CD14-positive monocyte (primary cell): ENCODE measurements around the gene KCNC1. TPM values are rescaled to one million over a fixed set of nuclear protein-coding genes. Genes with fewer than 3 reads are reported as not detected.

ENCODE experiments used
- DNase-seq, 3 donors: peaks; one replicate each; pipeline ENCODE4 v3.0.0-alpha.2; 2011 to 2022
- H2AFZ ChIP-seq: 2 replicates; pipeline ENCODE4 v1.6.0; 2012; ENCODE audit warnings: mild to moderate bottlenecking, low read depth, low read length, inconsistent platforms; ENCODE audit not compliant: insufficient read depth, poor library complexity, severe bottlenecking
- H3K27ac ChIP-seq, 2 donors: 1 replicate in 1 of 2; 2 replicates in 1 of 2; pipeline ENCODE4 v1.5.1; 2012 to 2013; ENCODE audit warnings: low read length in 2 of 2, control low read depth in 1 of 2, inconsistent platforms in 1 of 2, low read depth in 1 of 2, mild to moderate bottlenecking in 1 of 2
- H3K27me3 ChIP-seq, 2 donors: one replicate each; pipeline versions ENCODE4 v1.6.0 to v1.6.1; 2011 to 2013; ENCODE audit warnings: low read length in 2 of 2; ENCODE audit not compliant: control insufficient read depth in 2 of 2, insufficient read depth in 2 of 2
- H3K36me3 ChIP-seq, 2 donors: replicated peaks in 1 of 2; 1 replicate in 1 of 2; 2 replicates in 1 of 2; pipeline versions ENCODE4 v1.5.1 to v1.6.1; 2012 to 2013; ENCODE audit warnings: low read length in 2 of 2, control low read depth in 1 of 2, inconsistent platforms in 1 of 2, mild to moderate bottlenecking in 1 of 2; ENCODE audit not compliant: insufficient read depth in 2 of 2, control insufficient read depth in 1 of 2
- H3K4me1 ChIP-seq, 2 donors: 1 replicate in 1 of 2; 2 replicates in 1 of 2; pipeline versions ENCODE4 v1.5.1 to v1.6.1; 2012 to 2013; ENCODE audit warnings: low read length in 2 of 2, control low read depth in 1 of 2, inconsistent platforms in 1 of 2, mild to moderate bottlenecking in 1 of 2, moderate library complexity in 1 of 2; ENCODE audit not compliant: insufficient read depth in 2 of 2, control insufficient read depth in 1 of 2
- H3K4me2 ChIP-seq: replicated peaks from 2 replicates; pipeline ENCODE3; 2012; ENCODE audit warnings: low read length, moderate library complexity, mild to moderate bottlenecking; ENCODE audit not compliant: poor library complexity, severe bottlenecking; ENCODE audit errors: extremely low read depth
- H3K4me3 ChIP-seq, 3 experiments: fragments of 200-600 bp in 1 of 3; sonication (generic) in 1 of 3; replicated peaks in 1 of 3; 1 replicate in 2 of 3; 2 replicates in 1 of 3; pipeline ENCODE4 v1.5.1; 2011 to 2013; ENCODE audit warnings: low read length in 3 of 3, mild to moderate bottlenecking in 3 of 3, control low read depth in 2 of 3, low read depth in 2 of 3, inconsistent platforms in 1 of 3, moderate library complexity in 1 of 3
- H3K79me2 ChIP-seq: 2 replicates; pipeline ENCODE4 v1.6.0; 2012; ENCODE audit warnings: mild to moderate bottlenecking, control low read depth, inconsistent platforms, low read length, moderate library complexity; ENCODE audit not compliant: insufficient read depth
- H3K9ac ChIP-seq: 2 replicates; pipeline ENCODE4 v1.6.0; 2017; ENCODE audit warnings: low read length, mild to moderate bottlenecking; ENCODE audit not compliant: insufficient read depth, poor library complexity, severe bottlenecking
- H3K9me3 ChIP-seq, 2 donors: replicated peaks in 1 of 2; 1 replicate in 1 of 2; 2 replicates in 1 of 2; pipeline versions ENCODE4 v1.5.1 to v1.6.1; 2012 to 2013; ENCODE audit warnings: low read length in 2 of 2, control low read depth in 1 of 2; ENCODE audit not compliant: control insufficient read depth in 1 of 2, insufficient read depth in 1 of 2
- H4K20me1 ChIP-seq: 2 replicates; pipeline ENCODE4 v1.6.0; 2012; ENCODE audit warnings: mild to moderate bottlenecking, low read length, control low read depth, moderate library complexity; ENCODE audit not compliant: insufficient read depth
- H3K27ac Mint-ChIP-seq, 7 donors: one replicate each; pipeline ENCODE4 v1.8.0; 2020; ENCODE audit warnings: mild to moderate bottlenecking in 7 of 7, mixed read lengths in 7 of 7, moderate library complexity in 6 of 7, inconsistent platforms in 2 of 7
- H3K27me3 Mint-ChIP-seq, 3 donors: one replicate each; pipeline ENCODE4 v1.8.0; 2021 to 2022; ENCODE audit warnings: low read depth in 3 of 3, mild to moderate bottlenecking in 3 of 3, mixed read lengths in 3 of 3, moderate library complexity in 3 of 3, inconsistent platforms in 1 of 3
- H3K36me3 Mint-ChIP-seq, 2 donors: one replicate each; pipeline ENCODE4 v1.8.0; 2020; ENCODE audit warnings: mixed read lengths in 2 of 2, inconsistent platforms in 1 of 2, mild to moderate bottlenecking in 1 of 2
- H3K4me1 Mint-ChIP-seq: one replicate; pipeline ENCODE4 v1.8.0; 2020; ENCODE audit warnings: mild to moderate bottlenecking, mixed read lengths
- H3K4me3 Mint-ChIP-seq, 2 donors: one replicate each; pipeline ENCODE4 v1.8.0; 2020; ENCODE audit warnings: mild to moderate bottlenecking in 2 of 2, mixed read lengths in 2 of 2, moderate library complexity in 1 of 2
- H3K9me3 Mint-ChIP-seq, 7 donors: one replicate each; pipeline ENCODE4 v1.8.0; 2020 to 2022; ENCODE audit warnings: mixed read lengths in 7 of 7, mild to moderate bottlenecking in 6 of 7, moderate library complexity in 6 of 7, inconsistent platforms in 2 of 7
- CTCF ChIP-seq: fragments of 200-600 bp; IDR thresholded peaks from one replicate; pipeline ENCODE4 v1.8.0; 2022; ENCODE audit warnings: antibody characterized with exemption, mild to moderate bottlenecking
- WGBS: methylation state at CpG from one replicate; pipeline ENCODE4 v1.1.5; 2013; ENCODE audit warnings: missing lambda C conversion rate; ENCODE audit not compliant: insufficient coverage; 5-methylcytosine and 5-hydroxymethylcytosine counted together
- intact Hi-C, 2 donors: fragments of 100-400 bp; cut with micrococcal nuclease; formaldehyde crosslinking; loops; one replicate each; pipeline versions ENCODE4 v1.15.0 to v1.15.1; 2023
- polyA plus RNA-seq, 3 donors: library from polyadenylated mRNA; depleted of rRNA in 1 of 3; unstranded in 2 of 3; stranded (reverse) in 1 of 3; fragments of 300-500 nt in 2 of 3; fragments of >200 nt in 1 of 3; fragmentation: Illumina TruSeq in 2 of 3; gene quantifications; 1 replicate in 2 of 3; 2 replicates in 1 of 3; pipeline ENCODE4 v1.2.3, GENCODE V29; 2012 to 2021

Gene KCNC1
- polyA plus RNA-seq, 3 donors, result not detected

- Histone ChIP-seq H3K4me3 (no peak overlapping the region), H4K20me1 (no peaks in the 10 kb centered on the region), H3K27me3 (peaks cover 27 to 30% of the 10 kb centered on the region in 2 donors), H3K4me2 (no peak overlapping the region), H3K79me2 (no peaks in the 10 kb centered on the region), H3K9ac (no peak overlapping the region), H3K4me1 (no peaks in the 10 kb centered on the region), H2AFZ (no peak overlapping the region), H3K36me3 (no peaks in the 10 kb centered on the region), H3K27ac (no peak overlapping the region), H3K9me3 (peaks cover 0 to 5% of the 10 kb centered on the region in 2 donors)
- peaks cover 11 to 16% (median 12%) of the 10 kb centered on the region in 3 donors for H3K27me3 Mint-ChIP-seq
- H3K27ac Mint-ChIP-seq, result no peak overlapping the region
- TF ChIP-seq CTCF, result no peak
- peaks cover 0 to 3% (median 0%) of the 10 kb centered on the region in 7 donors for H3K9me3 Mint-ChIP-seq
- no peaks in the 10 kb centered on the region for H3K4me1 Mint-ChIP-seq
- no peak for DNase-seq
- H3K36me3 Mint-ChIP-seq, result no peaks in the 10 kb centered on the region
- 67% methylated on average over 3 of the region's 8 CpGs for whole genome bisulfite sequencing
- no peak overlapping the region for H3K4me3 Mint-ChIP-seq
- intact Hi-C loops, result no loop called here
Observed at GRCh38 chr11:17714356-17714854, 20.2 kb upstream of the KCNC1 start.

GRCh38 chr11:17714870-17715269 is 19.7 kb upstream of the KCNC1 start:
- Histone ChIP-seq H3K4me2 (no peak overlapping the region), H2AFZ (no peak overlapping the region), H3K4me3 (no peak overlapping the region), H3K4me1 (no peaks in the 10 kb centered on the region), H3K9me3 (peaks cover 0 to 5% of the 10 kb centered on the region in 2 donors), H4K20me1 (no peaks in the 10 kb centered on the region), H3K27me3 (peaks cover 27 to 33% of the 10 kb centered on the region in 2 donors), H3K36me3 (no peaks in the 10 kb centered on the region), H3K27ac (no peak overlapping the region), H3K79me2 (no peaks in the 10 kb centered on the region), H3K9ac (no peak overlapping the region)
- WGBS, result no CpG with 5 or more reads among the region's 4 CpGs
- TF ChIP-seq CTCF, result no peak
- Mint-ChIP-seq H3K4me3 (no peak overlapping the region), H3K36me3 (no peaks in the 10 kb centered on the region), H3K9me3 (peaks cover 0 to 3% (median 0%) of the 10 kb centered on the region in 7 donors), H3K4me1 (no peaks in the 10 kb centered on the region), H3K27me3 (peaks cover 15 to 20% (median 16%) of the 10 kb centered on the region in 3 donors), H3K27ac (no peak overlapping the region)
- intact Hi-C loops, result no loop called here
- no peak for DNase-seq
